Astrocyte of the spinal cord (primary cell): ENCODE measurements around the gene ZSWIM7.

ENCODE experiments used
- DNase-seq: peaks from one replicate; pipeline ENCODE4 v3.0.0; 2011; ENCODE audit warnings: low read depth, low spot score
- H3K4me3 ChIP-seq: 2 replicates; pipeline ENCODE4 v1.5.1; 2011; ENCODE audit warnings: low read depth, mild to moderate bottlenecking, low read length, moderate library complexity
- in situ Hi-C: cut with HindIII; loops from 2 replicates; pipeline ENCODE4 v1.10.0; 2017; ENCODE audit warnings: low sequenced_read_pairs
- TF ChIP-seq, protein P1 (sequence below): IDR thresholded peaks from 2 replicates; pipeline ENCODE4 v1.5.1; 2012; ENCODE audit warnings: low read depth, mild to moderate bottlenecking, low read length, inconsistent platforms

Gene ZSWIM7

DNA sequence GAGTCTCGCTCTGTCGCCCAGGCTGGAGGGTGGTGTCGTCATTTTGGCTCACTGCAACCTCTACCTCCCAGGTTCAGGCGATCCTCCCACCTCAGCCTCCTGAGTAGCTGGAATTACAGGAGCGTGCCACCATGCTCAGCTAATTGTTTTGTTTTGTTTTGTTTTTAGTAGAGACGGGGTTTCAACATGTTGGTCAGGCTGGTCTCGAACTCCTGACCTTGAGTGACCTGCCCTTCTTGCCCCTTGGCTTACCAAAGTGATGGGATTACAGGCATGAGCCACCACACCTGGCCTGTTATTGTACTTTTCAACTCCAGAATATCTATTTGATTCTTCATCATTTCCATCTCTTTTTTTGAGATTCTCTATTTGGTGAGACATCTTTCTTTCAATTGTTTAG lies 63.6 kb downstream of the ZSWIM7 start:
- no peak overlapping the region for H3K4me3 ChIP-seq
- DNase-seq: no peak
- TF ChIP-seq, protein P1, sequence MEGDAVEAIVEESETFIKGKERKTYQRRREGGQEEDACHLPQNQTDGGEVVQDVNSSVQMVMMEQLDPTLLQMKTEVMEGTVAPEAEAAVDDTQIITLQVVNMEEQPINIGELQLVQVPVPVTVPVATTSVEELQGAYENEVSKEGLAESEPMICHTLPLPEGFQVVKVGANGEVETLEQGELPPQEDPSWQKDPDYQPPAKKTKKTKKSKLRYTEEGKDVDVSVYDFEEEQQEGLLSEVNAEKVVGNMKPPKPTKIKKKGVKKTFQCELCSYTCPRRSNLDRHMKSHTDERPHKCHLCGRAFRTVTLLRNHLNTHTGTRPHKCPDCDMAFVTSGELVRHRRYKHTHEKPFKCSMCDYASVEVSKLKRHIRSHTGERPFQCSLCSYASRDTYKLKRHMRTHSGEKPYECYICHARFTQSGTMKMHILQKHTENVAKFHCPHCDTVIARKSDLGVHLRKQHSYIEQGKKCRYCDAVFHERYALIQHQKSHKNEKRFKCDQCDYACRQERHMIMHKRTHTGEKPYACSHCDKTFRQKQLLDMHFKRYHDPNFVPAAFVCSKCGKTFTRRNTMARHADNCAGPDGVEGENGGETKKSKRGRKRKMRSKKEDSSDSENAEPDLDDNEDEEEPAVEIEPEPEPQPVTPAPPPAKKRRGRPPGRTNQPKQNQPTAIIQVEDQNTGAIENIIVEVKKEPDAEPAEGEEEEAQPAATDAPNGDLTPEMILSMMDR: no peak
- in situ Hi-C loops: no loop called here

DNA sequence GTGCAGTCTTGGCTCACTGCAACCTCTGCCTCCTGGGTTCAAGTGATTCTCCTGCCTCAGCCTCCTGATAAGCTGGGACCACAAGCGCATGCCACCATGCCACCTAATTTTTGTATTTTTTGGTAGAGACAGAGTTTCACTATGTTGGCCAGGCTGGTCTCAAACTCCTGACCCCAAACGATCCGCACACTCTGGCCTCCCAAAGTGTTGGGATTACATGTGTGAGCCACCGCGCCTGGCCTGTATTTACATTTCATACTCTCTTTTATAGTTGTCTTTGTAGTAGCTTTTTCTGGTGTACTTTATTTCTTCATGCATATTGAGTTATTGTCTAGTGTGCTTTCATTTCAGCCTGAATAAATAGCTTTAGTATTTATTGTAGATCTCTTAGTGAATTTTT lies 64.6 kb downstream of the ZSWIM7 start:
- TF ChIP-seq, protein P1: no peak
- in situ Hi-C loops: no loop called here
- H3K4me3 ChIP-seq: no peak overlapping the region
- no peak for DNase-seq

DNA sequence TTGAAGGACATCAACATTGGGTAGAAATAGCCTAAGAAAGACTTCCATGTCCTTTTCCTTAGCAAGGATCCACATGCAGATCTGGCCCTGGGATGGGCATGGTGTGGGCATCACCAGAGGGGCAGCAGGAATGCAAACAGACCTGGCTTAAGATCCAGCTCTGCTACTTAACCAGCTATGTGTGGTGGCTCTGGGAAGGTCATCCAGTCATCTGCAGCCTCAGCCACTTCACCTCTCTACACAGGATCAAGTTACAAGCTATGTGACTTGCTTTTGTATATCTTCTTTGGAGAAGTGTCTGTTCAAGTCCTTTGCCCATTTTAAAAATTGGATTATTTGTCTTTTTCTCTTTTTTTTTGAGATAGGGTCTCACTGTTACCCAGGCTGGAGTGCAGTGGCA lies 68.1 kb downstream of the ZSWIM7 start:
- in situ Hi-C loops: no loop called here
- H3K4me3 ChIP-seq: no peak overlapping the region
- TF ChIP-seq, protein P1: no peak
- no peak for DNase-seq

DNA sequence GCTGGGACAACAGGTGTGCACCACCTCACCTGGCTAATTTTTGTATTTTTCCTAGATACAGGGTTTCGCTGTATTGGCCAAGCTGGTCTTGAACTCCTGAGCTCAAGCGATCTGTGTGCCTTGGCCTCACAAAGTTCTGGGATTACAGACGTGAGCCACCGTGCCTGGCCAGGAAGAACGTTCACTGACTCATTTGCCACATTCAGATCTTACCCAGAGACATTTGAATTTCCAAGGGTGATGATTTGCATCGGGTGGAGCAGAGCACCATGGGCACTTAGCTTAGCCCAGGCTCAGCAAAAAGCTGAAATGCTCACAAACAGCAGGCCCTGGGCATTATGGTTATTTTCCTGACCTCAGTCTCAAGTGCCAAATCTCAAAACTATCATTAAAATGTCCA lies 69.1 kb downstream of the ZSWIM7 start:
- no peak for DNase-seq
- TF ChIP-seq, protein P1: no peak
- in situ Hi-C loops: no loop called here
- no peak overlapping the region for H3K4me3 ChIP-seq

DNA sequence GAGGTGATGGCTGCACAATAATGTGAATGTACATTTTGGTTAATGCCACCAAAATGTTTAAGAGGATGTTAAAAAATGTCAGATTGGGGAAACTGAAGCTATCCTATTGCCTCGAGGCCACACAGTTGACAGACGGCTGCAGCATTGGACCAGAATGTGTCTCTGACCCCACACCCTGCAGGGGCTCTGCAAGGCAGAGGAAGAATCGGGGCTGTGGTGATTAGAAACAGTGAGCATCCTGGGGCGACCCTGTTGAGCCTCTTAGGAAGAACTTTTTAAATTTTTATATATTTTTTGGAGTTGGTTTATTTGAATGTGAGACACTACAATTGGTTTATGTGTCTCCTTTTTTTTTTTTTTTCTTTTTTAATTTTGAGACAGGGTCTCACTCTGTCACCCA lies 69.6 kb downstream of the ZSWIM7 start:
- in situ Hi-C loops: no loop called here
- TF ChIP-seq, protein P1: no peak
- DNase-seq: no peak
- no peak overlapping the region for H3K4me3 ChIP-seq

DNA sequence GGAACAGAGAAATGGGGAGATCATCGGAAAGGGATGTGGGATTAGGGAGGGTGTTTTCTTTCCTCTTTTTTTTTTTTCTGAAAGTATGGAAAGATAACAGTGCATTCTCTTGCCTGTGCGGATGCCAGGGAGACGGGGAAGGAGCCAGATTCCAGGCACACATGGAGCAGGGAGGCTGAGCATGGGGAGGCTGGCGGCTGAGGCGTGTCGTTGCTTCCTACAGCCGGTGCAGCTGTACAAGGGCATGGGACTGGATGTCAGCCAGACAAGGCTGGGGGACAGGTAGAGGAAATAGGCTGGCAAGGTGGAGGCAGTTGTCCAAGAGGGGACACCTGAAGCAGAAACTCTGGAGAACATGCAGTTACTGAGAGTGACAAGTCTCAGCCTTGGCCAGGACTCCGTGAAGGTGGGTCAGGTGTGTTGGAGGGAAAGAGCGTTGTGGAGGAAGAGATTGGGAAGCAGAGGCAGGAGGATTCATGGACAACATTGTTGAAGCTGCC lies 71.2 kb downstream of the ZSWIM7 start:
- no peak overlapping the region for H3K4me3 ChIP-seq
- no peak for DNase-seq
- in situ Hi-C loops: no loop called here
- TF ChIP-seq, protein P1: no peak
